OCI-LY7 (cell line): ENCODE data around the gene CNIH2. TPM values are rescaled to one million over a fixed set of nuclear protein-coding genes. Genes with fewer than 3 reads are reported as not detected.

Source experiments
- BruUV-seq: library from RNA; stranded (reverse); fragments of 400-500 nt; replicated peaks from 2 replicates; lab custom pipeline; 2021; lab: Mats Ljungman, UMichigan
- CTCF ChIA-PET: fragments of 300-600 bp; sonication (Branson Sonifier 250); formaldehyde crosslinking; loops from one replicate; lab custom pipeline; 2022; ENCODE audit warnings: antibody characterized with exemption; ENCODE audit not compliant: unreplicated experiment; lab: Charles Lee
- POLR2A ChIA-PET: fragments of 300-600 bp; sonication (Branson Sonifier 250); formaldehyde crosslinking; loops from one replicate; lab custom pipeline; 2022; ENCODE audit warnings: antibody characterized with exemption; lab: Charles Lee
- DNase-seq: peaks from one replicate; pipeline ENCODE4 v3.0.0-alpha.2; 2015; ENCODE audit warnings: low spot score
- H2AFZ ChIP-seq: fragments of 200-600 bp; sonication (generic), shearing (Covaris generic); 2 replicates; pipeline ENCODE4 v1.6.1; 2014; ENCODE audit warnings: mild to moderate bottlenecking, antibody characterized with exemption, low read length, moderate library complexity
- H3K27ac ChIP-seq: fragments of 200-600 bp; sonication (generic); 2 replicates; pipeline ENCODE4 v1.5.1; 2014; ENCODE audit warnings: mixed run types, low read depth, mild to moderate bottlenecking, moderate library complexity, low read length, inconsistent platforms; ENCODE audit not compliant: poor library complexity, severe bottlenecking
- H3K36me3 ChIP-seq: fragments of 200-600 bp; sonication (generic); 2 replicates; pipeline ENCODE4 v1.6.1; 2014; ENCODE audit warnings: mild to moderate bottlenecking, antibody characterized with exemption, low read length, moderate library complexity, mixed read lengths; ENCODE audit not compliant: insufficient read depth
- H3K4me1 ChIP-seq: fragments of 200-600 bp; sonication (generic); 2 replicates; pipeline ENCODE4 v1.5.1; 2014; ENCODE audit warnings: mild to moderate bottlenecking, low read length; ENCODE audit not compliant: insufficient read depth, poor library complexity, severe bottlenecking
- H3K4me2 ChIP-seq: fragments of 200-600 bp; sonication (generic); 2 replicates; pipeline ENCODE4 v1.6.1; 2014; ENCODE audit warnings: mild to moderate bottlenecking, low read length
- H3K4me3 ChIP-seq: fragments of 200-600 bp; sonication (generic); 2 replicates; pipeline ENCODE4 v1.5.1; 2014; ENCODE audit warnings: mild to moderate bottlenecking, low read depth, low read length; ENCODE audit not compliant: poor library complexity, severe bottlenecking
- H3K79me2 ChIP-seq: fragments of 200-600 bp; sonication (generic); 2 replicates; pipeline ENCODE4 v1.6.1; 2016; ENCODE audit warnings: low read depth, mild to moderate bottlenecking, low read length, moderate library complexity, mixed read lengths; ENCODE audit not compliant: insufficient read depth
- H3K9me2 ChIP-seq: fragments of 200-600 bp; sonication (generic); 2 replicates; pipeline ENCODE4 v1.6.1; 2016; ENCODE audit warnings: mild to moderate bottlenecking, low read length, mixed read lengths; ENCODE audit not compliant: insufficient read depth
- H3K9me3 ChIP-seq: fragments of 200-600 bp; sonication (generic); 2 replicates; pipeline ENCODE4 v1.6.1; 2014; ENCODE audit warnings: mild to moderate bottlenecking, mixed run types, low read length, mixed read lengths
- H4K20me1 ChIP-seq: fragments of 200-600 bp; sonication (generic); 2 replicates; pipeline ENCODE4 v1.6.1; 2014; ENCODE audit warnings: mild to moderate bottlenecking, antibody characterized with exemption, low read length, moderate library complexity, mixed read lengths; ENCODE audit not compliant: insufficient read depth
- CTCF ChIP-seq: fragments of 200-600 bp; sonication (generic); conservative IDR thresholded peaks from 2 replicates; pipeline ENCODE4 v1.5.1; 2014; ENCODE audit warnings: mild to moderate bottlenecking, antibody characterized with exemption, low read length, moderate library complexity, mixed read lengths
- EZH2phosphoT487 ChIP-seq: fragments of 200-600 bp; sonication (generic); IDR thresholded peaks from 2 replicates; pipeline ENCODE4 v1.6.1; 2018; ENCODE audit warnings: low read depth, borderline replicate concordance, mild to moderate bottlenecking, mixed run types, antibody characterized with exemption, low read length, moderate library complexity, mixed read lengths
- intact Hi-C: fragments of 100-400 bp; cut with micrococcal nuclease; formaldehyde crosslinking; loops from one replicate; pipeline ENCODE4 v1.10.0; 2022; ENCODE audit not compliant: unreplicated experiment
- total RNA-seq, 2 experiments: library from RNA; depleted of rRNA in 1 of 2; stranded (reverse); fragments of >200 nt in 1 of 2; shearing (Covaris generic) in 1 of 2; gene quantifications; 2 replicates each; pipeline ENCODE4 v1.2.3, GENCODE V29; 2014 to 2022

CNIH2 gene
- total RNA-seq, 2 experiments from 2014 or later: 0.60 to 2.7 TPM

GRCh38 chr11:66297610-66298009 is 19.6 kb downstream of the CNIH2 start:
- Histone ChIP-seq H3K9me2 (no peaks in the 10 kb centered on the region), H4K20me1 (no peaks in the 10 kb centered on the region), H3K36me3 (no peaks in the 10 kb centered on the region), H2AFZ (no peak overlapping the region), H3K4me3 (no peak overlapping the region), H3K9me3 (no peaks in the 10 kb centered on the region), H3K79me2 (no peaks in the 10 kb centered on the region), H3K4me2 (no peak overlapping the region), H3K4me1 (no peaks in the 10 kb centered on the region), H3K27ac (no peak overlapping the region)
- TF ChIP-seq EZH2phosphoT487 (no peak), CTCF (no peak)
- no TSS peak for BruUV-seq
- ChIA-PET POLR2A (interaction anchor here (1.7 kb wide), 1 partner anchor 9 kb away, joined by 5 read pairs; the partner anchor contains the start of gene YIF1A), CTCF (no interaction called here)
- DNase-seq: no peak
- intact Hi-C loops: no loop called here

GRCh38 chr11:66299186-66299585 is 21.2 kb downstream of the CNIH2 start:
- BruUV-seq: no TSS peak
- CTCF ChIA-PET: interaction anchor here (0.6 kb wide), 1 partner anchor 12 kb away, joined by 3 read pairs; no protein-coding TSS in a partner anchor
- DNase-seq: no peak

More at GRCh38 chr11:66299186-66299585, 21.2 kb downstream of the CNIH2 start:
- POLR2A ChIA-PET: no interaction called here
- Histone ChIP-seq H4K20me1 (no peaks in the 10 kb centered on the region), H3K4me3 (no peak overlapping the region), H3K79me2 (no peaks in the 10 kb centered on the region), H3K4me2 (no peak overlapping the region), H3K36me3 (no peaks in the 10 kb centered on the region), H3K9me3 (no peaks in the 10 kb centered on the region), H3K27ac (no peak overlapping the region), H3K4me1 (no peaks in the 10 kb centered on the region), H2AFZ (no peak overlapping the region), H3K9me2 (no peaks in the 10 kb centered on the region)
- TF ChIP-seq CTCF: no peak
- TF ChIP-seq EZH2phosphoT487: no peak
- intact Hi-C loops: no loop called here
